ENCODE results near the gene SEC14L3.

The SEC14L3 gene
- 0 reads per million in 3 experiments for total RNA-seq

- DNase-seq, result no peak
Observed at GRCh38 chr22:30471616-30472318, at the start of gene SEC14L3. Gene SEC14L3, minus strand, starts transcription at chr22:30472017. Its CDS starts 59 bp downstream, at chr22:30471958.

GRCh38 chr22:30519842-30520425, 48.1 kb upstream of the SEC14L3 start:
- DNase-seq, result no peak

DNA sequence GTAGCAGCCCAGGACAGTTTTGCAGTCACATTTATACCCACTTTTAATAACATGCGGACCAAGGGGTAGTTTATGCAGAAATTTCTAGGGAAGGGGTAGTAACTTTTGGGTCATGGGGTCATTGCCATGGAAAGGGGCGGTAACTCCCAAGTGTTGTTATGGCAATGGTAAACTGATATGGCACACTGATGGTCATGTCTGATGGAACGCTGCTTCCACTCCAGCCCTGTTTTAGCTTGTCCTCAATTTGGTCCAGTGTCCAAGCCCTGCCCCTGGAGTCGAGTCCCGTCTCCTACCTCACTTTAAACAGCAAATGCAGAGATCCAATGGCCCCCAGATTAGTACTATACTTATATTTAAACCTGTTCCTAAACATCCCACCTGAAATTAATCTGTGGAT, 44.9 kb upstream of the SEC14L3 start:
- DNase-seq, result no peak

DNA sequence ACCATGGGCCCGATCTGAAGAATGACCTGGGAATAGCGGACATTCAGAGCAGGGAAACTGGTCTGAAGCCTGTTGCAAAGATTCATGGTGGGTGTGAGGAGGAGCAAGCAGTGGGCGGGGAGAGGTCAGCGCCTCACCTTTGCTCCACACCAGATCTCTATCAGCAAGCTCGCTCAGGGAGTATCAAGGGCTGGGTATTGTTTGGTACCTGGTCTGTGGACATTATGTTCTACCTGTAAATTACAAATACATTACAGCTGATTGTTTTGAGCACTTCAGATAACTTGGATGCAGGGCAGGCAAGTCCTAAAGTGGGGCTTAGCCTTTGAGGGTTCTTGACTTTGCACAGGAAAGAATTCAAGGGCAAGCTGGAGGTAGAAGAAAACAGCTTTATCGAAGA, 44.5 kb upstream of the SEC14L3 start:
- no peak for DNase-seq

DNA sequence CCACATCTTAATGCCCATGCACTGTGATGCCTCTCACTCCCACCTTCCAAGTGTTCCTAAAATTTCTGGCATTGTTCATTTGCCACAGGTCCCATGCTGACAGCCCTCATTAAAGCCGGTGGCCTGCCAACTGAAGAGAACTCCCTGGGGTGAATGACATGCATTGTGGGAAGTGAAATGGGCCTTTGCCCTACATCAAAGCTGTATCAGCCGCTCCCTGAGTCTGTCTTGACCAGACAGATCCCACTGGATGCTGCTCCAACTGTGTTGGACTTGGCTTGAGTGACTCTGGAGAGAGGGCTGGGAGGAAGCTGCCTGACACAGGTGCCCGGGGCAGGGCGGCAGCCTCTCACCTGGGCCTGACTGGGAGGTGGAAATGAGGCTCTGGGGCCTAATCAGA, 42.4 kb upstream of the SEC14L3 start:
- no peak for DNase-seq

GRCh38 chr22:30513462-30513861, 41.6 kb upstream of the SEC14L3 start:
- DNase-seq, result no peak

- no peak for DNase-seq
Observed at GRCh38 chr22:30511911-30512310, 40.1 kb upstream of the SEC14L3 start.

DNA sequence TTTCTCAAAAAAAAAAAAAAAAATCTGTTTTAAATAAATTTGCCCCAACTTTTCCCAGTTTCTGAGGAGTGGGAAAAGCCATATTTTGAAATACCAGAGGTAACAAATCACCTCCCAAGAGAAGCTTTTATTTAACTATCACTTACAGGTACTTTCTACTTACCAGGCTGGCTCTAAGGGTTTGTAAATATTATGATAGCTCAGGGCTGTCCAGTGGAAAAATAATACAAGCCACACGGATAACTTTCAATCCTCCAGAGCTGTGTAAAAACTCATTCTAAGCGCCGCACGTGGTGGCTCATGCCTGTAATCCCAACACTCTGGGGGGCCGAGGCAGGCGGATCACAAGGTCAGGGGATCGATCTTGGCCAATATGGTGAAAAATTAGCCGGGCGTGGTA, 39.3 kb upstream of the SEC14L3 start:
- no peak for DNase-seq

DNA sequence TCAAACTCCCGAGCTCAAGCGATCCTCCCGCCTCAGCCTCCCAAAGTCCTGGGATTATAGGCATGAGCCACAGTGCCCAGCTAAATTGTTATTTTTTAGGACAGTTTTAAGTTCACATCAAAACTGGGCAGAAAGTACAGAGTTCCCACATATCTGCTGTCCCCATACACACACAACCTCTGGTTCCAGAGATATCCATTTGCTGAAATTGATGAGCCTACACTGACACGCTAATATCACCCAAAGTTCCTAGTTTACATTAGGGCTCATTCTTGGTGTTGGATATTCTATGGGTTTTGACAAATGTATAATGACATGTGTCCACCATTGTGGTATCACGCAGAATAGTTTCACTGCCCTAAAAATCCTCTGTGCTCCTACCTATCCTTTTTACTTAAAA, 36.4 kb upstream of the SEC14L3 start:
- DNase-seq, result no peak

DNA sequence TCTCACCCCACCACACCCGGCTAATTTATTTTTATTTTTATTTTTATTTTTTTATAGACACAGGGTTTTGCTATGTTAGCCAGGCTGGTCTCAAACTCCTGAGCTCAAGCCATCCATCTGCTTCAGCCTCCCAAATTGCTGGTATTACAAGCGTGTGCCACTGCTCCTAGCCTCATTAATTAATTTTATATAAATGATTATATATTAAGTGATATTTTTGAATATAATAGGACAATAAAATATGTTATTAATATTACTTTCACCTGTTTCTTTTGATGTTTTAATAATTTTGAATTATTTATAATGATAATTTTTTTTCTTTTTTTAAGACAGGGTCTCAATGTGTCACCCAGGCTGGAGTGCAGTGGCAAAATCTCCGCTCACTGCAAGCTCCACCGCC, 35.9 kb upstream of the SEC14L3 start:
- no peak for DNase-seq

DNA sequence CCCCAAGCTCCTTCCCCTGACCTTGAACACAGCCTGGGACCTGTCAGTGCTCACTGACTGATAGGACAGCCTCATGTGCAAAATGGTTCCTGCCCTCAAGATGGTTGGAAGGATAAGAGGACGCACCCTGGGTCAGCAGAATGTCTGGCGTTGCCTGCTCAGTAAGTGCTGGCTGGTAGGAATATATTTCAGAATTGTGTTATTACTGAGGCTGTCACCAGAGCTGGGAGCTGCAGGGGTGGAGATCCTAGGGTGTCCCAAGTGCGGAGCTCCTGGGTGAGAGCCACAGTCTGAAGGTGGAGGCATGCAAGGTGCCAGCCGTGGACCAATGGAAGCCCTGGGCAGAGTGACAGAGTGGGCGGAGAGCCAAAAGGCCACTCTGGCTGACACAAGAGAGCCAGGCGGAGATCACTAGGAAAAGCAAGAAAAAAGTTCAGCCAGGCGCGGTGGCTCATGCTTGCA, 34.7 kb upstream of the SEC14L3 start:
- no peak for DNase-seq

GRCh38 chr22:30503551-30503950, 31.7 kb upstream of the SEC14L3 start:
- no peak for DNase-seq

DNA sequence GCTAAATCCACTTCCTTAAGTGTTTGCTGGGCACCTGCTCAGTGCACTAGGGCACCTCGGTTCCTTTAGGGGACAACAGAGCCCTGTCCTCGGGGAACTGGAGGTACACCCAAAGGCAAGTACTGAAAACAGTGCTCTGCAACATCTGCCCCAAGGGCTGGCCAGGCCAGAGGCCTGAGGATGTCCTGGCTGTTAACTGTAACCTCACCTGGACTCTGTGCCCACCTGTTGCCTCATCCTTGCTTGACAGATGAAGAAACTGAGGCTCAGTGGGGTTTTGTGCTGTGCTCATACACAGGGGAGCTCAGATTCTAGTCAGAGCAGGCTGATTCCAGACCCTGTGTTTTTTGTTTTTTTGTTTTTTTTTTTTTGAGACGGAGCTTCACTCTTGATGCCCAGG, 31.1 kb upstream of the SEC14L3 start:
- DNase-seq, result no peak

DNA sequence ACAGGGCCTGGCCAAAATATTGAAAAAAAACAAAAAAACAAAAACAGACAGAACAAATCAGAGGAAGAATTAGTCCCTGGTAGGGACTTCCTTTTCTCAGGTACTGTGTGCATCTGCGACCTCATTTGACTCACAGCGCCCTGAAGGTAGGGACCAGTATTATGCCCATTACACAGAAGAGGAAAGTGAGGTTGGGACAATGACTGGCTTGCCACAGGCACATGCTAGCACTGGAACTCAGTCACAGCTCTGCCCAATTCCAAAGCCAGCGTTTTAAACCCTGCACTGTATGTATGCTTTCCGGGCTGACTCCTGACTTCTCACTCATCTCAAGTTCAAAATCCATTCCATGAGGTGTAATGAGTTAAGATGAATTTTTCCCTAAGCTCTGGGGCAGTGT, 30.3 kb upstream of the SEC14L3 start:
- no peak for DNase-seq

GRCh38 chr22:30500628-30501027, 28.8 kb upstream of the SEC14L3 start:
- DNase-seq, result no peak

DNA sequence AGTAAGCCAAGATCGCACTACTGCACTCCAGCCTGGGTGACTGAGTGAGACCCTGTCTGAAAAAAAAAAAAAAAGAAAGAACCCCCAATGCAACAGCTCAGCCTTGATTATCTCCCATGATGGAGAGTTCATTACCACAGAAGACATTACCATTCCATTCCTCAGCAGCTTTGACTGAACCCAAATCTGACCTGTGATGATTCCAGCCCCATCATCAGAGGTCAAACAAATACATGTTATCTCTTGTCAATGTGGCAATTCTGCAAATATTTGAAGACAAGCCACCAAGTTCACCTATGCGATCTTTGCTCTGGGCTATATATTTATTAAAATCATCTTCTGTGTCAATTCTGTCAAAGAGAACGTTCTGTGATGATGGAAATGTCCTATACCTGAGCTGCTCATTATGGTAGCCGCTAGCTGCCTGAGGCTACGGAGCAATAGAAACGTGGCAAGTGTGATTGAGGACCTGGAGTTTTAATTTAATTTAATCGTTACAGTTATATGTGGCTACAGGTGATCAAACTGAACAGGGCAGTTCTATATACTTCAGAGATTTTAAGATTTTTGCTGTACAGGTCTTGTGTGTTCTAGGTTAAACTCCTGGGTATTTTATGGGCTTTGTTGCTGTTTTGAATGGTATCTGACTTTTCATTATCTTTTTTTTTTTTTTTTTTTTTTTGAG, 25.8 kb upstream of the SEC14L3 start:
- no peak for DNase-seq

- DNase-seq, result no peak
Observed at GRCh38 chr22:30495041-30495784, 23.4 kb upstream of the SEC14L3 start.

DNA sequence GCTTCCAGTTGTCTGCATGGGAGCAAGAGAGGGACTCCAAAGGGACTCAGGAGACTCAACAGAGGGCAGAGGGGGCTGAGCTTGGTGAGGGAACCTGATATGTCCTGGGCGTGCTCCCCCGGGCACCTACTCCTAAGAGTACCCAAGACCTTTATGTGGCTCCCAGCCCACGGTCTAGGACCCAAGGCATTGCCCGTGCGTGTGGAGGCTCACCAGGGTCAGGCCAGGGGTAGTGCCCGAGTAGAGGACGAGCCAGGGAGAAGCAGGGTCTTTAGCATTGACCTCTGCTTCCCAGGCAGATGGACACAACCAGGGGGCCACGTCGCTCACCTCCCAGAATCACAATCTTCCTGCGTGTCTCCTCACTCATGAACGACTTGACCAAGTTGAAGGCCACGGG, 20.3 kb upstream of the SEC14L3 start:
- DNase-seq, result no peak

DNA sequence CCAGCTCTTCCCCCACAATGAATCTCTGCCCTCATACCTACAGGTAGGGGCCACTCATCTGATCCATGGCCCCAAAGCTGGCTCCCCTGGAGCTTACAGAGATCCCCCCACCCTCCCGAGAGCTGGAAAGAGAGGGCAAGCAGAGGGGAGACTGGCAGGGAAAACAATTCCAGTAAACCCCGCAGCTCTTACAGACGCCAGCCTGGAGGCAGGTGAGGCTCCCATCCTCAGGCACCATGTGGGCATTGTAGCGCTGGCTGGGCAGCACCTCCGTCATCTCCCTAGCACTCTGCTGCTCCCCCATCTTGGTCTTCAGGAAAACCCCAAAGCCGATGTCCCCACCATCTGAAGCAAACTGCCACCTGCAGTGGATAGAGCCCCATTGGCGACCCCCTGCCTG, 19.6 kb upstream of the SEC14L3 start:
- DNase-seq, result no peak

DNA sequence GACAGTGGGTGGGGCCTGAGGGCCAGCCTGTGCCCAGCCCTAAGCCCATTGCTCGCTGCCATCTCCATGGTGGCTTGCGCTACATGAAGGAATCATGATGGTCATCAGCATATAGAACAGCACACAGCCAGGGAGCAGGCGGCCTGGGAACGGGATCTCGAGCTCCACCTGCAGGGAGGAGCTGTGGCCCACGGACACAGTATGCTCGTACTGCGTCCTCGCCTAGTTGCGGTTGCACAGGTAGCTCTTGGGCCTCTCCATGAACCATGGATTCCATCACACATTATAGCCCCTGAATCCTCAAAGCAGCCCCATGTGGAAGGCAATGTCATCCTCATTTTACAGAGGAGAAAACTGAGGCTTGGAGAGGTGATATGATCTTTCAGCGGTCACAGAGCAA, 18.6 kb upstream of the SEC14L3 start:
- no peak for DNase-seq

DNA sequence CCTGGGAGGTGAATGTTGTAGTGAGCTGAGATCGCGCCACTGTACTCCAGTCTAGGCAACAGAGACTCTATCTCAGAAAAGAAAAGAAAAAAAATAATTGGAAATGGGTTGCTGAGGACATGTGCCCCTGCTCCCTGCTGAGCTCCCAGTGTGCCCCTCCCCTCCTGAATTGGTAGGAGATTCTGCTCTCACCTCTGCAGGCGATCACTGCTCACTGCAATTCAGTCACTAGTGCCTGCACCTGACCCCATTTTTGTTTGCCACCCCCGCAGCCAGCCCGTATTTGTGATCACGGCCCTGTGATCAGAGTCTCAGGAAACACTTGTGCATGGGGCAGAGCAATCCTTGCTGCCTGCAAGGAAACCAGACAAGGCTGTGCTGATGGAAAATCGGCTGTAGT, 16.3 kb upstream of the SEC14L3 start:
- DNase-seq, result no peak

DNA sequence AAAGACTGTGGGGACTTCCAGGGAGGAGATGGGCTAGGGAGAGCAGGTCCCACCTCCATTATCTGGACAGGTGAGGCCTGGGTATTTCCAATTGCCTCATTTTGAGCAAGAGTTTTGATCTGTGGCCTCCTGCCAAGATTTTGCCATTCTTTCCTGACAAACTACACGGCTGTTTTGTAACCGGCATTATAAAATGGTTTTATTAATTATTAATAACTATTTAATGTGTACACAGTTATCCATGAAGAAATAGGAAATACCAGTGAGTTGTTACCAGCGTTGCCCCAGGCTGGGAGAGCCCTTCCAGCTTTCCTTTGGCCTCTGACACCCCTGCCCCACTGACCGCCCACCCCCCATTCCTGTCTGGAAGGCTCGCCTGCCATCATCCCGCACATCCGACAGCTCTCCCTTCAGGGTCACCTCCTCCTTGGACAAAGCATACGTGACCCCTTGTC, 14.9 kb upstream of the SEC14L3 start:
- no peak for DNase-seq

DNA sequence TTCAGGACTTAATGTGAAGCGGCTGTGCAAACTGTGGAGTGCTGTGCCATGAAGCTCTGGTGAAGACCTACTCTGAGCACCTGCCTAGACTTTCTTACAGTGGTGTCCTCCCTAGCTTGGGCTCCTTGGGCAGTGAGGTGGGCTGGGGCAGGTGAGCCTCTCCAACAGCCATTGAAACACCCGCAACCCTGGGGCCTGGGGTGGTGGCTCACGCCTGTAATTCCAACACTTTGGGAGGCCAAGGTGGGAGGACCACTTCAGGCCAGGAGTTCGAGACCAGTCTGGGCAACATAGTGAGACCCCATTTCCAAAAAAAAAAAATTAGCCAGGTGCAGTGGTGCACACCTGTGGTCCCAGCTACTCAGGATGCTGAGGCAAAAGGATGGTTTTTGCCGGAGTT, 14.3 kb upstream of the SEC14L3 start:
- no peak for DNase-seq

All from central memory CD4-positive, alpha-beta T cell (primary cell).